CD4-positive, alpha-beta T cell treated with Interleukin-2 at 100 ng/mL for 4 hours (primary cell): ENCODE results near the gene ADGRG1.
A peak's percentile ranks its signal among the peaks of the same experiment; 100 is the strongest.

Experiments used
- DNase-seq: peaks from one replicate; pipeline ENCODE4 v3.0.0-alpha.2; 2020; ENCODE audit warnings: low spot score

Gene ADGRG1

DNA sequence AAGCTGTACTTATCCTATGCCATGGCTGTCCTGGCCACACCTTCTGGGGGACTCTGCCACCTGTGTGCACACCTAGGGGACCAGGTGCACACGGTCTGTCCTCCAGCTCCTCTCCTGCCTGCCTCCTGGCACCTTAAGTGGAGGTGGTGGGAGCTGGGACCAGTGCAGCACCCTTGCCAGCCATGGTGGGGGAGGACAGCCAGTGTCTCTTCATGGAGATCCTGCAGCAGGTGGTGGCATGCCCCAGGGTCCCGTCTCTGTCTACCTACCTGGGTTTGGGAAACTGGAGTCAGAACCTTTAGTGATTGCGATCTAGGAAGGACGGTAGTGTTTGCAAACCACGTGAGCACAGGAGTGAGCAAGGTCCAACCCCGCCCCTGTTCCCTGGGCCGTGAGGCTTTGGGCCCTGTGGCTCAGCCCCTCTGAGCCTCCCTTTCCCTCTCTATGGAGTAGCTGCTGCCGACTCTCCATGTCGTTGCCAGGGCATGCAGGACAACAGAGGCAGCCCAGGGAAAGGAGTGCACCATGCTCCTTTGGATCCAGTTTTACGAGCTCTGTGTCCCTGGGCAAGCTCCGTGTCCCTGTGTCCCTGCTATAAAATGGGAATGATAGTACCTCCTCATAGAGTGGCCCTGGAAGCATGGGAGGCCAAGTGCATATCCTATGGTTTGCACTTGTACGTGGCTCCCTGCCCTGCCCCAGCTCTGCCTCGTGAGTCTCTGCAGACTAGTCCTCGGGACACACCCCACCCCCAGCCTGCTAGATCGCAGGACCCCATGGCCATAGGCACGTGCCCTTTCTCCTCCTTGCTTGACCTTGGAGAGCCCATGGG, 7.1 kb downstream of the ADGRG1 start:
- DNase-seq, result no peak

- no peak for DNase-seq
Measured at GRCh38 chr16:57636184-57636583, 7.8 kb downstream of the ADGRG1 start.

- no peak for DNase-seq
Measured at GRCh38 chr16:57637020-57637419, 8.6 kb downstream of the ADGRG1 start.

- DNase-seq, result no peak
Measured at GRCh38 chr16:57637424-57637823, 9.0 kb downstream of the ADGRG1 start.

DNA sequence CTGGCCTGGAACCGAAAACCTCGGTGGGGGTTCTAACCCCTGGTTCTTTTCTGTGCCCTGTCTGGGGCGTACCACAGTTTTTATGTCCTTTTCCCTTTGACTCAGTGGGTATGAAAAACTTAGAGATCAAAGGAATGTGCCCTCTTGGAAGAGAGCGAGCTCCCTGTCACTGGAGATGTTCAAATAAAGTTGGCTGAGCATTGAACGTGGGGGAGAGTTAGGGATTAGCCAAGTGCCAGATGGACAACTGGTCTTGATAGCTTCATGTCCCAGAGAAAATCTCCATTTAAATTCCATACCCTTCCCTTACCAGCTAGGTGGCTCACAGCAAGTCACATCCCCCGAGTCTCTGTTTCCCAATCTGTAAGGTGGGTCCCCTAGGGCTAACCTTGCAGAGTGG, 9.5 kb downstream of the ADGRG1 start:
- DNase-seq, result no peak

GRCh38 chr16:57638381-57638780, 10.0 kb downstream of the ADGRG1 start:
- DNase-seq, result no peak

DNA sequence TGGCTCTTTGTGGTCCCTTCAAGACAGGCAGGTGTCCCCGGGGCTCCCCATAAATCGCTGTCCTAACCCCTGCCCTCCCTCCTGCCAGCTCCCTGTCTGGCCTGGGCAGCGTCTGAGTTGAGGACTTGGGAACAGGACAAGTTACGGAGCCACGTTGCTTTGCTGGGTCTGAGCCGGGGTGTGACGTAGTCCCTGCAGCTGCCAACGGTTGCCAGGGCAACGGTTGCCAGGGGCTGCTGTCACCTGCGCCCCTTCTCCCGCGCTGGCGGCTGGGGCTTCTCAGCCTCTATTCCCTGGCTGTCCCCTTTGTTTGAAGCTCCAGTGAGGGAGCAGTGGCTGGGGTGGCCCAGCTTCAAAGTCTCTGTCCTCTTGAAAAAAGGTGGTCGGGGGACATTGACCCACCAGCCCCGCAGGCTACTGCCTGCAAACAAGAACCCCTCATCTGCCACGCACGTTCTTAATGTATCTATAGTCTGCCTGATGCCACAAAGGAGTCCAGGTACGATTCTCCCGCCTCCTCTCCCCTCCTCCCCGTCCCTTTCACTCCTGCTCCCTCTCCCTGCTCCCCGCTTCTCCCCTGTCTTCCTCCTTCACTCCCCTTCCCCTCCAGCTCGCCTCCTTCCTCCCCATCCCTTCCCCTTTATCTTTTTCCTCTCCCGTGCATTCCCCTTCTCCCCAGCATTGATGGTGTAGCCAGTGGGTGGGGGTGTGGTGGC, 10.9 kb downstream of the ADGRG1 start:
- DNase-seq, result no peak

- no peak for DNase-seq
Measured at GRCh38 chr16:57640185-57640584, 11.8 kb downstream of the ADGRG1 start.

GRCh38 chr16:57640612-57641011, 12.2 kb downstream of the ADGRG1 start:
- DNase-seq, result no peak

- no peak for DNase-seq
Measured at GRCh38 chr16:57642160-57643135, 14.0 kb downstream of the ADGRG1 start.

GRCh38 chr16:57643147-57643874, 14.9 kb downstream of the ADGRG1 start:
- no peak for DNase-seq

DNA sequence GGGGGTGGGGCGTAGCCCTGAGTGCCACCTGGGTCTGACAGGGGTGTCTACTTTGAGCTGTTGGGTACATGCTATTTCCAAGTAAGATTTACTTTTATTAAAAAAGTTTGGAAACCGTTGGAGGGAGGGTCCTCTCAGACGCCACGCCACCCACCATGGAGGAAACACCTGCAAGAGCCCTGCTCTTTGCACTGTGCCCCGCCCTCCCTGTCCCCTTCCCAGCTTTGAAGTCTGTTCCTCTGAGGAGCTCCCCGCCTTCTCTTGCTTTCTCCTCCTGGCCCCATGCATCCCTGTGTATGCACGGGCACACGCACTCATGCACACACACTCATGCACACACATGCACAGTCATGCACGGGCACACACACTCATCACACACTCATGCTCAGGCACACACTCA, 15.5 kb downstream of the ADGRG1 start:
- no peak for DNase-seq

GRCh38 chr16:57644383-57645014, 16.1 kb downstream of the ADGRG1 start:
- no peak for DNase-seq

GRCh38 chr16:57645169-57645568, 16.7 kb downstream of the ADGRG1 start:
- no peak for DNase-seq

GRCh38 chr16:57645691-57646387, 17.4 kb downstream of the ADGRG1 start:
- no peak for DNase-seq

DNA sequence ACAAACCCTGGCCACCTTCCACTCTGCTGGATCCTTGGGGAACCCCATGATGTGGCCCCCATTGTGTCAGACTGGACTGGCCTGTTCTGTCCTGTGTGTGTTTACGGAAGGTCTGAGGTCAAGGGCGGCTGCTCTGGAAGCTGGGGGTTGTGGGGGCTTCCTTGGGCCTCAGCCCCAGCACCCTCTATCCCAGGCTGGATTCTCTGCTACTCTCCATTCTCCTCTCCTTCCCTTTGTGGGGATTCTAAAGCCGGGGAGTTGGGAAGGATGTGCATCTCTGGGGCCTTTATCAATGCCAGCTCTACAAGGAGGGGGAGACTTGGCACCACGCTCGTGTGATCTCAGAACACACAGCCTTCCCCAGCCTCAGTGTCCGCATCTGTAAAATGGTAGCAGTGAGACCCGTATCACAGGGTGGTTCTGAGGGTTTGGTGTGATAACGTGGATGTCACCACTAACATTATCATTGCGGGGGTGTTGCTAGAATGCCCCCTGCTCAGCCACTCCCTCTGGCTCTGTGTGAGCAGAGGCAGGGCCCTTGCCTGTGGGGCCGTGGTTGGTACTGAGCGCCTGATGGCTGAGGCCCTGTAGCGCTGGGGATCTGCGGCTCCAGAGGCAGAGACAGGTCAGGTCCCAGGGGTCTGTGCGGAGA, 18.1 kb downstream of the ADGRG1 start:
- DNase-seq, result peak; percentile 41

DNA sequence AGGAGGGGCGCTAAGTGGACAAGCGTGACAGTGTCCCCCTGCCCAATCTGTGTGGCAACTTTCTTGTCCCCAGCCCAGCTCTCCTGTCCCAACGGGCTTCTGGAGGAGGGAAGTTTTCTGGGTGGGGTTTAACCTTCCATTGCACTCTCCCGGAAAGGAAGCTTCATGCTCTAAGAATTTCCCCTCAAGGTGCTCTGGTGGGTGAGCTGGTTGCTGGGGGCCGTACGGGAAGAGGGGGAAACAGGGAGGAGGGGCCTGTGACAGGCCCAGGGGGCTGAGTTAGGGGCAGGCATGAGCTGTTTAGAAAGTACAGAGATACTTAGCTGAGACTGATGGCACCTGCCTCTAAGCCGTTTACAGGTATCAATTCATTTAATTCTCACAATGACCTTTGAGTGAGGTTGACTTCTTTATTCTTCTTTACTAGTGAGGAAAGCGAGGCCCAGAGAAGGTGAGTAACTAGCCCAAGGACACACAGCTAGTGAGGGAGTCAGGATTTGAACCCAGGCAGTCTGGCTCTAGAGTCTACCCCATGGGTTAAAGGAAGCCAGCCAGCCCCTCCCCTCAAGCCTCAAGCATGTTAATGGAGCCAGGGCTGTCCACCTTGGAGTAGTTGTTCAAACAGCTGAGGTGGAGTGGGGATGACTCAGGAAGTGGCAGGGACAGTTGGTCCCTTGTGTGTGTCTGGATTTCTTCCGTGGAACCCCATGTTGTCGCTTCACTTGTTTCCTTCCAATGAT, 18.9 kb downstream of the ADGRG1 start:
- DNase-seq, result no peak

DNA sequence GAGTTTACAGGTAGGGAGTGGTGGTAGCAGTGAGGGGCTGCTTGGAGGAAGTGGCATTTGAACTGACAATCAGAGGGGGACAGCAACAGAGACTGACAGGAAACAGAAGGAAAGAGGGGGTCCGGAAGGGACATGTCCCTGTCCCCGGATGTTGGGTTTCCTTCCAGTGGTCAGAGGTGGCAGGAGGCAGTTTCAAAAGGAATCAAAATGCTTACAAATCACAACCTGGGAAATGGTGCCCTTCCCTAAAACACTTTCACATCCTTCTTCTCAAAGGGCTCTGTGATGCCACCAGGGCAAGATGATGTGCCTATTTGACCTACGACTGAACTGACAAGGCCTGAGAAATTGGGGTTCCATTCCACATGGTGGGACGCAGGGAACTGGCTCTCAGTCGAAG, 19.7 kb downstream of the ADGRG1 start:
- DNase-seq, result no peak
